Fibroblast of villous mesenchyme (primary cell): ENCODE results near the gene MAD1L1. TPM values are rescaled to one million over a fixed set of nuclear protein-coding genes. Genes with fewer than 3 reads are reported as not detected.
A peak's percentile ranks its signal among the peaks of the same experiment; 100 is the strongest.

Experiments used
- DNase-seq: peaks from one replicate; pipeline ENCODE4 v3.0.0-alpha.2; 2010; ENCODE audit warnings: low read depth
- H3K4me3 ChIP-seq: 2 replicates; pipeline ENCODE4 v1.5.1; 2011; ENCODE audit warnings: low read depth, mild to moderate bottlenecking, low read length
- total RNA-seq: library from RNA; depleted of rRNA; stranded (reverse); fragments of >200 nt; gene quantifications from 2 replicates; pipeline ENCODE4 v1.2.3, GENCODE V29; 2012
- TF ChIP-seq, protein P1 (sequence below): IDR thresholded peaks from 2 replicates; pipeline ENCODE4 v1.5.1; 2012; ENCODE audit warnings: low read depth, mild to moderate bottlenecking, low read length; ENCODE audit not compliant: insufficient read depth

Gene MAD1L1
- total RNA-seq, 1 donor, result 43.6 TPM

DNA sequence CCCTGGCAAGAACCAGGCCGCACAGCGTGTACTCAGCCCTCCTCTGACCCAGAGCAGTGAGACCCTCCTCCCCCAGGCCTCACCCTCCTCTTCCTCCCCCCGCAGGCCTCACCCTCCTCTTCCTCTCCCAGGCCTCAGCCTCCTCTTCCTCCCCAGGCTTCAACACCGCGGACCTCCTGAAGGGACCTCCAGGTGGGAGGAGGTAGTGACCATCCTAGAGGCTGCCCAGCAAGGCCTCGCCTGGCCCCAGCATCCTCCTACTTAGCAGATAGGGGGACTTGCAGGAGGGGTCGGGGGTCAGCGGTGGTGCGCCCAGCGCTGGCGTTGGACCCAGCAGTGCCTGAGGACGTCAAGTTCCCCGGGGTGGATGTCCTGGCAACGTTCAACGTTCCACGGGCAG lies 291.9 kb downstream of the MAD1L1 start:
- DNase-seq, result no peak
- TF ChIP-seq, protein P1, sequence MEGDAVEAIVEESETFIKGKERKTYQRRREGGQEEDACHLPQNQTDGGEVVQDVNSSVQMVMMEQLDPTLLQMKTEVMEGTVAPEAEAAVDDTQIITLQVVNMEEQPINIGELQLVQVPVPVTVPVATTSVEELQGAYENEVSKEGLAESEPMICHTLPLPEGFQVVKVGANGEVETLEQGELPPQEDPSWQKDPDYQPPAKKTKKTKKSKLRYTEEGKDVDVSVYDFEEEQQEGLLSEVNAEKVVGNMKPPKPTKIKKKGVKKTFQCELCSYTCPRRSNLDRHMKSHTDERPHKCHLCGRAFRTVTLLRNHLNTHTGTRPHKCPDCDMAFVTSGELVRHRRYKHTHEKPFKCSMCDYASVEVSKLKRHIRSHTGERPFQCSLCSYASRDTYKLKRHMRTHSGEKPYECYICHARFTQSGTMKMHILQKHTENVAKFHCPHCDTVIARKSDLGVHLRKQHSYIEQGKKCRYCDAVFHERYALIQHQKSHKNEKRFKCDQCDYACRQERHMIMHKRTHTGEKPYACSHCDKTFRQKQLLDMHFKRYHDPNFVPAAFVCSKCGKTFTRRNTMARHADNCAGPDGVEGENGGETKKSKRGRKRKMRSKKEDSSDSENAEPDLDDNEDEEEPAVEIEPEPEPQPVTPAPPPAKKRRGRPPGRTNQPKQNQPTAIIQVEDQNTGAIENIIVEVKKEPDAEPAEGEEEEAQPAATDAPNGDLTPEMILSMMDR, result no peak
- H3K4me3 ChIP-seq, result no peak overlapping the region

DNA sequence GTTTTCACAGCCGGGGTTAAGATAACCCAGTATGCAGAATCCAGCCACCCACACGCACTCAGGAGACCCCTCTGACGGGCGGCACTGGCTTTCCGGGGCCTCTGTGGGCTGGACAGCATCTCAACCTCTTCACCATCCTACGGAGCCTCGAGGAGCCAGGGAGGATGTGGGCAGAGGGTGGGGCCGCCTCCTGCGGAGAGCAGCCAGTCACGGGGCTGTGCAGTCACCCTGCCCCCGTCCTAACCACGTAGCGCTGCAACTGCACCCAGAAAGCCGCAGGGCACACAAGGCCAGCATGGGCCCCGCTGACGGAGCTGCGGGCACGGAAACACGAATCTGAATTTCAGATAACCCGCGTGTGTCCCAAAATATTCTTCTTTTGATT lies 292.4 kb downstream of the MAD1L1 start:
- H3K4me3 ChIP-seq, result no peak overlapping the region
- TF ChIP-seq, protein P1, result no peak
- DNase-seq, result peak; percentile 74

DNA sequence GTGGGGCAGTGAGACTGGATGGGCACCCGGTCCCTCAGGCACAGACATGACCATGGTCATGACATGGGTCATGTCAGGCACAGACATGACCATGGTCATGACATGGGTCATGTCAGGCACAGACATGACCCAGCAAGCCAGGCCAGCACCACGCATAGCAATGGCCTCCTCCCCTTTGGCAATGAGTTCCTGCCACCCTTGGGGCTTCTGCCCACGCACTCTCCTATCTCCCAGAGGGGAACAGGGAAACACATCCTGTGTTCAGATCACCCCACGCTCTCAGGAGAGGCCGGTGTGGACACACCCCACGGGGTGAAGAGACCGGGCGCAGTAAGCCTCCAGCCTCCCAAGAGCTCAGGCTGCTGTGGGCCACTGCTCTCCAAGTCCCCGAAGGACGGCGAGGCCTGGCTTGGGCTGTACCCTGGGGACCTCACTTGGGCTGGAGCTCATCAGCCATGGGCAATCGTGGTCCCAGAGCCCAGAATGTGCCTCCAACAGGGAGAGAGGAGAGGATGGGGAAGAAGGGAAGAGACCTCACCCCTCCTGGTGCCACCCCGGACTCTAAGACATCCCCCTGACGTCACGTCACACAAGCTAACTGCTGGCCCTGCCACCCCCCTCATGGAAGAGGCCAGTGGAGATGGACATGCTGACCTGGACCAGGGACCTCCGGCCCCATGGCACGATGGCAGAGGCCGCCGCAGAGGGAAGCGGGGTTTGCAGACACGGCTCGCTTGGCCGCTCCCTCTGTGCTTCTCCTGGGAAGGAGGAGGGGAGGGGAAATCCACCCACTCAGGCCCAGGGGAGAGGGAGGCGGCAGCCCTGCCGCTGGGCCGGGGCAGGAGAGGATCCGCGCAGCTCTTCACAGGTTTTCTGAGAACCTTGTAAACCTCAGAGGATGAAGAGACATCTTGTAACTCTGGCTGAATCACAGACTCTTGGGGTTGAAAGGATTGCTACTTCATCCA lies 293.0 kb downstream of the MAD1L1 start:
- no peak overlapping the region for H3K4me3 ChIP-seq
- no peak for DNase-seq
- TF ChIP-seq, protein P1, result no peak

DNA sequence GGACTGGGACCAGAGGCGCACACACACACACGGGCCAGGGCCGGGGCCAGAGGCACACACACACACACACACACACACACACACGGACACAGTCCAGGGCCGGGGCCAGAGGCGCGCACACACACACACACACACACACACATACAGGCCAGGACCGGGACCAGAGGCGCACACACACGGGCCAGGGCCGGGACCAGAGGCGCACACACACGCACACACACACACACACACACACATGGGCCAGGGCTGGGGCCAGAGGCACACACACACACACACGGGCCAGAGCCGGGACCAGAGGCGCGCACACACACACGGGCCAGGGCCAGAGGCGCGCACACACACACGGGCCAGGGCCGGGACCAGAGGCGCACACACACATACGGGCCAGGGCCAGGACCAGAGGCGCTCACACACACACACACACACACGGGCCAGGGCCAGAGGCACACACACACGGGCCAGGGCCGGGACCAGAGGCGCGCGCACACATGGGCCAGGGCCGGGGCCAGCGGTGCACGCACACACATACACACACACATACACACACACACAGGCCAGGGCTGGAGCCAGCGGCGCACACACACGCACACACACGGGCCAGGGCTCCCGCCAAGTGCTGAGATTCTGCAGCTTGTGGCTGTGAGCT lies 293.8 kb downstream of the MAD1L1 start:
- DNase-seq, result no peak
- TF ChIP-seq, protein P1, result no peak
- no peak overlapping the region for H3K4me3 ChIP-seq

DNA sequence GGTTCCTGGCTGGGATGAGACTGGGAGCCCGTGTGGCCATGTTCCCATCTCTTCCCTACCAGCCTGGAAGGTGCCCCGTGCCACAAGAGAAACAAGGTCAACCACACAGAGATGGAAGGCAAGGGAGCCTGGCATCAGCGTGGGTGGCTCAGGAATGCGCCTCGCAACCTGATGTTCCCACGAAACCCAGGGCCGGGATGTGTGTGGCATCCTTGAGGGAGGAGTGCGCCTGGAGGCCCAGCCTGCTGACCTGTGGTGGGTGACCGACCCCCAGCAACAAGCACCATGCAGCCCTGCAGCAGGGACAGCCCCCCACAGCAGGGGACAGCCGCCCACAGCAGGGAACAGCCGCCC lies 295.5 kb downstream of the MAD1L1 start:
- TF ChIP-seq, protein P1, result no peak
- no peak for DNase-seq
- no peak overlapping the region for H3K4me3 ChIP-seq

DNA sequence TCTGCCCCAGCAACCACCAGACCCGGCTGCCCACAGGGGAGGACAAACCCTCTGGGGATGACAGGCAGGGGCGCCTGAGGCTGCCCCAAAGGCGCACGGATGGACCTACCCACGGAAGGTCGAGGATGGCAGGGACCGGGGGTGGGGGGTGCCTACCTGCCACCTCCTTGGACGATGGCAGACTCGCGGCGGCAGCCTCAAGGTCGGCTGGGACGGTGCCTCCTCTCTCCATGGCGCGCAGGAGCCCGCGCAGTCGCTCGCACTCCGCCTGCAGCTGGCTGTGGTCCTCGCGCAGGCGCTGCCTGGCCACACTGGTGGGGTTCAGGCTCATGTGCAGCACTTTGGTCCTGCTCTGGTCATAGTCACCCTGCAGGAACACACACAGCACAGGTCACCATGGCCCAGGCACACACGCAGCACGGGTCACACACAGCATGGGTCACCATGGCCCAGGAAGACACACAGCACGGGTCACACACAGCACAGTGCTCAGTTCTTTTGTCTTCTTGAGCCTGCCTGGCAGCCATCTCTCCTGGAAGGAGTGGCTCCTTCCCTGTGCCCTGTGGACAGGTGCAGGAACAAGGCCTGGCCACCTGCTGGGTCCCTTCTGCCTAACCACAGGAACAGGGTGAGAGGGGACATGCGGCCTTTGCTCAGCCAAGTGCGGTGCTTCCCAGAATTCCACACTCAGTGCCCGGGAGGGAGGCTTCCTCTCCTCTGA lies 296.1 kb downstream of the MAD1L1 start:
- DNase-seq, result no peak
- H3K4me3 ChIP-seq, result no peak overlapping the region
- TF ChIP-seq, protein P1, result no peak
